HCT116 (cell line): ENCODE measurements around the gene RTF2. TPM values are rescaled to one million over a fixed set of nuclear protein-coding genes. Genes with fewer than 3 reads are reported as not detected.

Experiments used
- ATAC-seq: fragments of 200-7000 bp; cut with Tn5 transposase; 2 replicates; pipeline ENCODE4 v1.9.1; 2020; ENCODE audit warnings: mild to moderate bottlenecking, moderate library complexity
- BruUV-seq: library from RNA; stranded (reverse); fragments of 400-500 nt; replicated peaks from 2 replicates; lab custom pipeline; 2021; lab: Mats Ljungman, UMichigan
- CTCF ChIA-PET: fragments of 300-600 bp; sonication (Branson Sonifier 250); formaldehyde crosslinking; loops from one replicate; lab custom pipeline; 2021; ENCODE audit warnings: antibody characterized with exemption; lab: Charles Lee
- POLR2A ChIA-PET: fragments of 300-600, 350-600 bp; sonication (Branson Sonifier 250); formaldehyde crosslinking; loops from one replicate; lab custom pipeline; 2021; ENCODE audit warnings: antibody characterized with exemption; lab: Charles Lee
- RAD21 ChIA-PET, 2 experiments: fragments of 300-600 bp; sonication (Branson Sonifier 250); formaldehyde crosslinking; loops; one replicate each; lab custom pipeline; 2023; ENCODE audit warnings: low total read pairs in 2 of 2; ENCODE audit not compliant: uncharacterized antibody in 2 of 2, unreplicated experiment in 2 of 2, low non-redundant PET in 1 of 2; lab: Charles Lee
- DNase-seq: peaks from one replicate; pipeline ENCODE4 v3.0.0-alpha.2; 2010; ENCODE audit warnings: low read depth, low spot score
- H2AFZ ChIP-seq: fragments of 200-600 bp; shearing (Covaris generic), sonication (generic); 2 replicates; pipeline ENCODE4 v1.6.1; 2017; ENCODE audit warnings: low read depth, mixed run types, mixed read lengths, antibody characterized with exemption, low read length; ENCODE audit not compliant: poor library complexity, severe bottlenecking
- H3K27ac ChIP-seq: 2 replicates; pipeline ENCODE4 v1.5.1; 2012; ENCODE audit warnings: low read depth, low read length
- H3K27me3 ChIP-seq: fragments of 200-600 bp; sonication (generic); 2 replicates; pipeline ENCODE4 v1.6.1; 2016; ENCODE audit warnings: mixed run types, low read length, mixed read lengths; ENCODE audit not compliant: insufficient read depth
- H3K36me3 ChIP-seq, 2 experiments: fragments of 200-500 bp in 1 of 2; fragments of 200-600 bp in 1 of 2; sonication (Bioruptor generic) in 1 of 2; sonication (generic) in 1 of 2; 2 replicates each; pipeline versions ENCODE4 v1.5.1 to v1.6.1; 2014 to 2016; ENCODE audit warnings: low read length in 2 of 2, inconsistent platforms in 1 of 2, mixed read lengths in 1 of 2, mixed run types in 1 of 2; ENCODE audit not compliant: insufficient read depth in 2 of 2, control insufficient read depth in 1 of 2
- H3K4me1 ChIP-seq, 2 experiments: fragments of 200-600 bp in 1 of 2; sonication (generic) in 1 of 2; 2 replicates each; pipeline versions ENCODE4 v1.5.1 to v1.6.1; 2012 to 2017; ENCODE audit warnings: low read length in 2 of 2, inconsistent platforms in 1 of 2, mild to moderate bottlenecking in 1 of 2, mixed read lengths in 1 of 2, mixed run types in 1 of 2, moderate library complexity in 1 of 2; ENCODE audit not compliant: insufficient read depth in 2 of 2, control insufficient read depth in 1 of 2
- H3K4me2 ChIP-seq: fragments of 200-600 bp; sonication (generic); 2 replicates; pipeline ENCODE4 v1.6.1; 2017; ENCODE audit warnings: mixed run types, low read length, mixed read lengths
- H3K4me3 ChIP-seq, 2 experiments: fragments of 200-600 bp in 1 of 2; sonication (generic) in 1 of 2; replicated peaks in 1 of 2; 2 replicates each; pipeline ENCODE4 v1.5.1; 2011 to 2016; ENCODE audit warnings: low read length in 2 of 2, control low read depth in 1 of 2, low read depth in 1 of 2, mild to moderate bottlenecking in 1 of 2, mixed read lengths in 1 of 2, mixed run types in 1 of 2
- H3K79me2 ChIP-seq: fragments of 200-600 bp; sonication (generic); 2 replicates; pipeline ENCODE4 v1.6.1; 2017; ENCODE audit warnings: mild to moderate bottlenecking, mixed run types, low read length, moderate library complexity, mixed read lengths; ENCODE audit not compliant: insufficient read depth
- H3K9ac ChIP-seq: fragments of 200-600 bp; sonication (generic); 2 replicates; pipeline ENCODE4 v1.6.1; 2016; ENCODE audit warnings: low read length, mixed read lengths
- H3K9me2 ChIP-seq: fragments of 200-600 bp; sonication (generic), shearing (Covaris generic); 2 replicates; pipeline ENCODE4 v1.6.1; 2017; ENCODE audit warnings: mixed run types, mild to moderate bottlenecking, moderate library complexity; ENCODE audit not compliant: insufficient read depth
- H3K9me3 ChIP-seq, 2 experiments: fragments of 200-500 bp in 1 of 2; fragments of 200-600 bp in 1 of 2; sonication (Bioruptor generic) in 1 of 2; sonication (generic) in 1 of 2; 2 replicates each; pipeline ENCODE4 v1.6.1; 2014 to 2017; ENCODE audit warnings: low read length in 2 of 2, mixed read lengths in 2 of 2, inconsistent platforms in 1 of 2, low read depth in 1 of 2, mild to moderate bottlenecking in 1 of 2, mixed run types in 1 of 2, moderate library complexity in 1 of 2; ENCODE audit not compliant: control insufficient read depth in 1 of 2, insufficient read depth in 1 of 2
- H4K20me1 ChIP-seq: fragments of 200-600 bp; sonication (generic), shearing (Covaris generic); 2 replicates; pipeline ENCODE4 v1.6.1; 2017; ENCODE audit warnings: mixed run types, mild to moderate bottlenecking, moderate library complexity; ENCODE audit not compliant: insufficient read depth
- CBX3 ChIP-seq: IDR thresholded peaks from 2 replicates; pipeline ENCODE4 v1.6.1; 2012; ENCODE audit warnings: low read depth
- ELF1 ChIP-seq: IDR thresholded peaks from 2 replicates; pipeline ENCODE4 v1.6.1; 2012; ENCODE audit warnings: low read depth, borderline replicate concordance
- EZH2phosphoT487 ChIP-seq: fragments of 200-600 bp; IDR thresholded peaks from 2 replicates; pipeline ENCODE4 v1.6.1; 2018; ENCODE audit warnings: antibody characterized with exemption, borderline replicate concordance
- JUND ChIP-seq: IDR thresholded peaks from 2 replicates; pipeline ENCODE4 v1.6.1; 2012
- POLR2A ChIP-seq: IDR thresholded peaks from 2 replicates; pipeline ENCODE4 v1.7.0; 2011; ENCODE audit warnings: borderline replicate concordance; ENCODE audit not compliant: insufficient read depth, insufficient read length; ENCODE audit errors: extremely low read depth
- RAD21 ChIP-seq: IDR thresholded peaks from 2 replicates; pipeline ENCODE4 v1.6.1; 2012; ENCODE audit warnings: low read depth, mild to moderate bottlenecking
- SP1 ChIP-seq: IDR thresholded peaks from 2 replicates; pipeline ENCODE4 v1.6.1; 2012; ENCODE audit warnings: low read depth
- SRF ChIP-seq: IDR thresholded peaks from 2 replicates; pipeline ENCODE4 v1.6.1; 2012; ENCODE audit warnings: low read depth
- TCF7L2 ChIP-seq: IDR thresholded peaks from 2 replicates; pipeline ENCODE4 v1.7.0; 2011; ENCODE audit warnings: borderline replicate concordance, inconsistent platforms; ENCODE audit not compliant: insufficient read depth, insufficient read length; ENCODE audit errors: extremely low read depth
- YY1 ChIP-seq: IDR thresholded peaks from 2 replicates; pipeline ENCODE4 v1.6.1; 2011; ENCODE audit warnings: low read length, low read depth, moderate library complexity, mild to moderate bottlenecking; ENCODE audit not compliant: insufficient replicate concordance; ENCODE audit errors: extremely low read depth
- ZBTB33 ChIP-seq: IDR thresholded peaks from 2 replicates; pipeline ENCODE4 v1.6.1; 2011; ENCODE audit warnings: mild to moderate bottlenecking, low read length, moderate library complexity; ENCODE audit not compliant: insufficient replicate concordance; ENCODE audit errors: extremely low read depth
- intact Hi-C: fragments of 100-400 bp; cut with micrococcal nuclease; formaldehyde crosslinking; loops from 2 replicates; pipeline ENCODE4 v1.10.0; 2022
- total RNA-seq: library from RNA; stranded (reverse); gene quantifications from one replicate; pipeline ENCODE4 v1.2.1, GENCODE V29; 2021; ENCODE audit not compliant: unreplicated experiment
- TF ChIP-seq, protein P1 (sequence below), 3 experiments: fragments of 200-600 bp in 1 of 3; sonication (generic) in 1 of 3; IDR thresholded peaks in 2 of 3; conservative IDR thresholded peaks in 1 of 3; 2 replicates each; pipeline ENCODE4 v1.5.1; 2012 to 2017; ENCODE audit warnings: low read depth in 2 of 3, low read length in 2 of 3, antibody characterized with exemption in 1 of 3, borderline replicate concordance in 1 of 3, control low read depth in 1 of 3, mild to moderate bottlenecking in 1 of 3, mixed read lengths in 1 of 3, mixed run types in 1 of 3, moderate library complexity in 1 of 3; ENCODE audit not compliant: insufficient read depth in 1 of 3
- TF ChIP-seq, protein P2 (sequence below): IDR thresholded peaks from 2 replicates; pipeline ENCODE4 v1.6.1; 2012
- TF ChIP-seq, protein P3 (sequence below): IDR thresholded peaks from 2 replicates; pipeline ENCODE4 v1.6.1; 2012

Gene RTF2
- total RNA-seq, 1 experiment from 2014 or later, result 73.8 TPM

DNA sequence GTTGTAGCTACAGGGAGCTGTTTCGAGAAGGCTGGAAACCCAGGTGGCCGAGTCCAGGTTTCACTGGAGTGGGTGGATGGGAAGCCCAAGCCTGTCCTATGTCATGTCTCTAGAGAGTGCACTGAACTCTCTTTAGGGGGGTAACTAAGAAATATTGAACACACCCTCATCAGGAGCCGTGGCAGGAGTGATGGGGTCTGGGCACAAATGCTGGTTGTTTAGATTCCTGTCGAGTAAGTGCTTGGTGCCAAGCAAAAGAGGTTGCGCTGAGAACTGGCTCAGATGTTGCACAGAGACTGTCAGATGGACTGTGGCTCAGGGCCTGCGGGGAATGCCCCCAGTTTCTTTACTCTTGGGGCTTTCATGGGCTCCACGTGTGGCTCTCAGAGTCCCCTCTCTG is 48.8 kb downstream of the RTF2 start:
- DNase-seq, result no peak
- no peak overlapping the region for H3K27ac ChIP-seq
- ChIA-PET RAD21 (no interaction called here), POLR2A (no interaction called here), CTCF (no interaction called here)
- H3K36me3 ChIP-seq, result peaks cover 20 to 23% of the 10 kb centered on the region in 2 experiments; a peak in 3 of 4 replicates
- no peaks in the 10 kb centered on the region for H3K27me3 ChIP-seq
- H3K4me2 ChIP-seq, result no peak overlapping the region
- peaks cover 0 to 7% of the 10 kb centered on the region in 2 experiments; a peak in 1 of 4 replicates for H3K9me3 ChIP-seq
- no peaks in the 10 kb centered on the region for H4K20me1 ChIP-seq
- TF ChIP-seq, protein P1, sequence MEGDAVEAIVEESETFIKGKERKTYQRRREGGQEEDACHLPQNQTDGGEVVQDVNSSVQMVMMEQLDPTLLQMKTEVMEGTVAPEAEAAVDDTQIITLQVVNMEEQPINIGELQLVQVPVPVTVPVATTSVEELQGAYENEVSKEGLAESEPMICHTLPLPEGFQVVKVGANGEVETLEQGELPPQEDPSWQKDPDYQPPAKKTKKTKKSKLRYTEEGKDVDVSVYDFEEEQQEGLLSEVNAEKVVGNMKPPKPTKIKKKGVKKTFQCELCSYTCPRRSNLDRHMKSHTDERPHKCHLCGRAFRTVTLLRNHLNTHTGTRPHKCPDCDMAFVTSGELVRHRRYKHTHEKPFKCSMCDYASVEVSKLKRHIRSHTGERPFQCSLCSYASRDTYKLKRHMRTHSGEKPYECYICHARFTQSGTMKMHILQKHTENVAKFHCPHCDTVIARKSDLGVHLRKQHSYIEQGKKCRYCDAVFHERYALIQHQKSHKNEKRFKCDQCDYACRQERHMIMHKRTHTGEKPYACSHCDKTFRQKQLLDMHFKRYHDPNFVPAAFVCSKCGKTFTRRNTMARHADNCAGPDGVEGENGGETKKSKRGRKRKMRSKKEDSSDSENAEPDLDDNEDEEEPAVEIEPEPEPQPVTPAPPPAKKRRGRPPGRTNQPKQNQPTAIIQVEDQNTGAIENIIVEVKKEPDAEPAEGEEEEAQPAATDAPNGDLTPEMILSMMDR (IDR thresholded peaks at IDR 0.05 in 2 of 3, conservative IDR thresholded peaks at IDR 0.05 in 1 of 3; ENCODE audit: borderline replicate concordance in 1 of 3, insufficient read depth in 1 of 3, low read depth in 2 of 3, low read length in 2 of 3), result no peak
- TF ChIP-seq, protein P2, sequence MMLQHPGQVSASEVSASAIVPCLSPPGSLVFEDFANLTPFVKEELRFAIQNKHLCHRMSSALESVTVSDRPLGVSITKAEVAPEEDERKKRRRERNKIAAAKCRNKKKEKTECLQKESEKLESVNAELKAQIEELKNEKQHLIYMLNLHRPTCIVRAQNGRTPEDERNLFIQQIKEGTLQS, result no peak
- no peak for TF ChIP-seq JUND
- no peak for TF ChIP-seq ELF1
- no peak for TF ChIP-seq ZBTB33
- no peak for TF ChIP-seq EZH2phosphoT487
- no peak for TF ChIP-seq RAD21
- TF ChIP-seq SP1, result no peak
- TF ChIP-seq TCF7L2, result no peak
- TF ChIP-seq, protein P3, sequence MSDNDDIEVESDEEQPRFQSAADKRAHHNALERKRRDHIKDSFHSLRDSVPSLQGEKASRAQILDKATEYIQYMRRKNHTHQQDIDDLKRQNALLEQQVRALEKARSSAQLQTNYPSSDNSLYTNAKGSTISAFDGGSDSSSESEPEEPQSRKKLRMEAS, result no peak
- TF ChIP-seq YY1, result no peak
- no peak for TF ChIP-seq POLR2A
- no peak for TF ChIP-seq SRF
- no peak for TF ChIP-seq CBX3
- H3K79me2 ChIP-seq, result no peaks in the 10 kb centered on the region
- no peaks in the 10 kb centered on the region for H3K4me1 ChIP-seq
- no TSS peak for BruUV-seq
- ATAC-seq, result no peak
- H2AFZ ChIP-seq, result no peak overlapping the region
- intact Hi-C loops, result no loop called here
- no peaks in the 10 kb centered on the region for H3K9me2 ChIP-seq
- H3K9ac ChIP-seq, result no peak overlapping the region
- H3K4me3 ChIP-seq, result no peak overlapping the region
